ENCODE measurements around the gene WFDC2.

Gene WFDC2, protein sequence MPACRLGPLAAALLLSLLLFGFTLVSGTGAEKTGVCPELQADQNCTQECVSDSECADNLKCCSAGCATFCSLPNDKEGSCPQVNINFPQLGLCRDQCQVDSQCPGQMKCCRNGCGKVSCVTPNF

DNA sequence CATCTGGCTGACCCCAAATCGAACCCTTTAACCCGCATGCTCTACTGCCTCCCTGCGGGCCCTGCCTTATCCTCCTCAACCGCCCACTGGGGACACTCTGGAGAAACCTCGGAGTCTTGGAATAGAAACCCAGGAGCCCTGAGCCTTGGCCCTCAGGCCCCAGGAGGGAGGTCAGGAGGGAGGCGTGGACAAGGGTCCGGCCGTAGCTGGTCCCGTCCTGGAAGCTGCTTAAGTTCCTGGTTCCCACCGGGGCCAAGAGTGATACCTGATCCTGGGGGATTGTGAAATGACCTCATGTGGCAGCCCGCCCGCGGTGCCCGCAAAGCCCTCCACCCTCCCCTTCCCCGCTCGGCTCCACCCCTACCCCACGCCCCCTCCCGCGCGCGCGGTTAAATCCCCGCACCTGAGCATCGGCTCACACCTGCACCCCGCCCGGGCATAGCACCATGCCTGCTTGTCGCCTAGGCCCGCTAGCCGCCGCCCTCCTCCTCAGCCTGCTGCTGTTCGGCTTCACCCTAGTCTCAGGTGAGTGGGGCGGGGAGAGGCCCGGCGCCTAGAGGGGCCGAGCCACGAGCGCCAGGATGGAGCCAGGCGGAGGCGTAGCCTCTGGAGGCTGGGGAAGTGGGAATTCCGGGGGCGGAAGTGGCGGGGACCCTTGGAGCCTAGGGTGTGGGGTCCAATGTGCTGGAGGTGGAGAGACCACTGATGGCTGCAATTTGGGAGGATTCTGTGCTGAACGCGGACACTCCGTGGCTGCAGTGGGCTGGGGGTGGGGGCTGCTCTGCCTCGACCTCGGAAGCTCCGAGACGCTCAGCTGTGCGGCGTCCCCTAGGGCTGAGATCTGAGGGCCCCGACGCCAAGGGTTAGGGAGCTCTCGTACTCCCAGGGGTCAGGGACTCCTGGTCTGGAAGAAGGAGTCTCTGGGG is at the start of gene WFDC2:
WFDC2 (plus strand) TSS at position 418 of the 926 bp plus-strand sequence; CDS start at position 447, 29 bp downstream.
- peak within 1 kb of the TSS; percentile 77 to 87 (median 81) for H3K4me3 Mint-ChIP-seq
- H3K9me3 Mint-ChIP-seq, result no peaks in the 10 kb centered on the region

DNA sequence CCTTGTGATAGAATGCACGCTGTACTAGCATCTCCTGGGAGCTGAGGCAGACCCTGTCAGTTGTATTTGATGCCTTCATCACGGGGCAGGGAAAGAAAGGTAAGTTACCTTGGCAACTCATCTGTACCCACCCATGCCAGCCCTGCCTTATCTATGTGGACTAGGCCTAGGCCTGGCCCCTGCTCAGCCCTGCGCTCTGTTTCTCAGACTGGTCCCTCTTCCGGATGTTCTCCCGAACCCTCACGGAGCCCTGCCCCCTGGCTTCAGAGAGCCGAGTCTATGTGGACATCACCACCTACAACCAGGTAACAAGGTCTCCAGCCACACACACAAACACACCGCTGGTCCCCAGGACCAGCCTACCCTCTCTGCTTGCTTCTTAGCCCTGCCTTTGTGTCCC is 49.4 kb upstream of the WFDC2 start:
- Mint-ChIP-seq H3K4me1 (peaks cover 20% of the 10 kb centered on the region), H3K9me3 (no peaks in the 10 kb centered on the region), H3K27me3 (ENCODE audit: low read depth) (no peaks in the 10 kb centered on the region)

More for the DNA sequence above, at the start of gene WFDC2:
- TF ChIP-seq, protein P1, sequence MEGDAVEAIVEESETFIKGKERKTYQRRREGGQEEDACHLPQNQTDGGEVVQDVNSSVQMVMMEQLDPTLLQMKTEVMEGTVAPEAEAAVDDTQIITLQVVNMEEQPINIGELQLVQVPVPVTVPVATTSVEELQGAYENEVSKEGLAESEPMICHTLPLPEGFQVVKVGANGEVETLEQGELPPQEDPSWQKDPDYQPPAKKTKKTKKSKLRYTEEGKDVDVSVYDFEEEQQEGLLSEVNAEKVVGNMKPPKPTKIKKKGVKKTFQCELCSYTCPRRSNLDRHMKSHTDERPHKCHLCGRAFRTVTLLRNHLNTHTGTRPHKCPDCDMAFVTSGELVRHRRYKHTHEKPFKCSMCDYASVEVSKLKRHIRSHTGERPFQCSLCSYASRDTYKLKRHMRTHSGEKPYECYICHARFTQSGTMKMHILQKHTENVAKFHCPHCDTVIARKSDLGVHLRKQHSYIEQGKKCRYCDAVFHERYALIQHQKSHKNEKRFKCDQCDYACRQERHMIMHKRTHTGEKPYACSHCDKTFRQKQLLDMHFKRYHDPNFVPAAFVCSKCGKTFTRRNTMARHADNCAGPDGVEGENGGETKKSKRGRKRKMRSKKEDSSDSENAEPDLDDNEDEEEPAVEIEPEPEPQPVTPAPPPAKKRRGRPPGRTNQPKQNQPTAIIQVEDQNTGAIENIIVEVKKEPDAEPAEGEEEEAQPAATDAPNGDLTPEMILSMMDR (IDR thresholded peaks at IDR 0.05; ENCODE audit: unreplicated experiment in 3 of 3), result peak in 1 of 3 experiments; percentile 12
- Mint-ChIP-seq H3K4me1 (peaks cover 7% of the 10 kb centered on the region), H3K36me3 (ENCODE audit: low read depth) (peaks cover 19% of the 10 kb centered on the region), H3K27ac (peak within 1 kb of the TSS; percentile 36 to 81 (median 58)), H3K27me3 (ENCODE audit: low read depth) (peaks cover 34% of the 10 kb centered on the region)

DNA sequence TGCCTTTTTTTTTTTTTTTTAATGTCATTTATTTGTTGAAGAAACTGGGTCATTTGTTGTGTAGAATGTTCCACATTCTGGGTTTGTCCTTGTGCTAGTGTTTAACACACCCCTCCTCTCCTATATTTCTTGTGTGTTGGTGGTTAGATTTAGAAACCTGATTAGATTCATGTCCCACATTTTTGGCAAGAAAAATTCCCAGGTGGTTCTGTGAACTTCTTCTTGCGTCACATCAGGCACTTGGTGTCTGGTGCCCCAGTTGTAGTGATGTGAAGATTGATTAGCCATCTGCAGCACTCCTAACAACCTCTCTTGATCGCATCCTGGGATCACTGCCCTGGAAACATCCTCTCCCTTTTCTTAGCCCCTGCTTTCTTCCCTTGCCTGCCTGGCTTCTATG is 45.9 kb upstream of the WFDC2 start:
- Mint-ChIP-seq H3K27me3 (ENCODE audit: low read depth) (no peaks in the 10 kb centered on the region), H3K9me3 (no peaks in the 10 kb centered on the region), H3K4me3 (no peak overlapping the region), H3K4me1 (no peaks in the 10 kb centered on the region), H3K27ac (no peak overlapping the region), H3K36me3 (ENCODE audit: low read depth) (peaks cover 30% of the 10 kb centered on the region)
- TF ChIP-seq, protein P1 (IDR thresholded peaks at IDR 0.05; ENCODE audit: unreplicated experiment in 3 of 3), result no peak

More for the DNA sequence above, 49.4 kb upstream of the WFDC2 start:
- Mint-ChIP-seq H3K36me3 (ENCODE audit: low read depth) (peaks cover 30% of the 10 kb centered on the region), H3K4me3 (peak overlapping the region in 1 of 3 experiments; percentile 26), H3K27ac (no peak overlapping the region)
- TF ChIP-seq, protein P1 (IDR thresholded peaks at IDR 0.05; ENCODE audit: unreplicated experiment in 3 of 3), result no peak

DNA sequence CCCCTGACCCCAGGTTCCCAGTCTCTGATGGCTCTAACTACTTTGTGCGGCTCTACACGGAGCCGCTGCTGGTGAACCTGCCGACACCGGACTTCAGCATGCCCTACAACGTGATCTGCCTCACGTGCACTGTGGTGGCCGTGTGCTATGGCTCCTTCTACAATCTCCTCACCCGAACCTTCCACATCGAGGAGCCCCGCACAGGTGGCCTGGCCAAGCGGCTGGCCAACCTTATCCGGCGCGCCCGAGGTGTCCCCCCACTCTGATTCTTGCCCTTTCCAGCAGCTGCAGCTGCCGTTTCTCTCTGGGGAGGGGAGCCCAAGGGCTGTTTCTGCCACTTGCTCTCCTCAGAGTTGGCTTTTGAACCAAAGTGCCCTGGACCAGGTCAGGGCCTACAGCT is 44.0 kb upstream of the WFDC2 start:
- Mint-ChIP-seq H3K4me1 (no peaks in the 10 kb centered on the region), H3K27me3 (ENCODE audit: low read depth) (no peaks in the 10 kb centered on the region), H3K27ac (no peak overlapping the region), H3K36me3 (ENCODE audit: low read depth) (peaks cover 21% of the 10 kb centered on the region), H3K9me3 (no peaks in the 10 kb centered on the region), H3K4me3 (no peak overlapping the region)
- TF ChIP-seq, protein P1 (IDR thresholded peaks at IDR 0.05; ENCODE audit: unreplicated experiment in 3 of 3), result no peak

DNA sequence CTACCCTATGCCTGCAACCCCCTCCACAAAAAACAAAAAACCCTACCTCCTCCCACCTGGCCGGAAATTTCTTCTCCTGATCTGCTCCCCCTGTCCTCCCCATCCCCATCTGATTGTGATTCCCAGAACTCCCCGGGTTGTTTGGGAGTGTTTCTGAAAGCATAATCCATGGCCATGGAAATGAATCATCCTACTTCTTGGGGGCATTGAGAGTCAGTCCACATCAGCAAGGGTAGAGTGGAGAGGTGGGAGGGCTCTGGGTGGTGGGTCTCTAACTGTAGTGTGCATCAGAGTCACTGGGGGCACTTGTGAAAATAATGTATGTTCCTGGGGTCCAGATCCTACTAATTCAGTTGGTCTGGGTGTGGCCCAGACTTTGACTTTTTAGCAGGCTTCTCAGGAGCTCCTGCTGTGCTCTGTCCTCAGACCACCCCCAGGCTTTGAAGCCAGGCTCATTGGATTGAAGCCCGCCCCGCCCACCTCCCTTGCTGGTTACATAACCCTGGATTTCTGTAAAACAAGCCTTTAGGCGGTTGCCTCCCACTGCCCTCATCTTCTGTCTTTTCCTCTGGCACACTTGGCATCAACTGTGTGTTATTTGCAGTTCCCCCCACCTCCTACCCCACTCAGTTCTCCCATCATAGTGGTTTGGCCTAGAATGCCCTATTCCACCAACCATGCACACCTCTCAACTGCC is 43.1 kb upstream of the WFDC2 start:
- H3K9me3 Mint-ChIP-seq, result no peaks in the 10 kb centered on the region
- TF ChIP-seq, protein P1 (IDR thresholded peaks at IDR 0.05; ENCODE audit: unreplicated experiment in 3 of 3), result no peak
- H3K36me3 Mint-ChIP-seq (ENCODE audit: low read depth), result peaks cover 16% of the 10 kb centered on the region
- H3K4me1 Mint-ChIP-seq, result no peaks in the 10 kb centered on the region
- H3K4me3 Mint-ChIP-seq, result no peak overlapping the region
- H3K27ac Mint-ChIP-seq, result no peak overlapping the region
- no peaks in the 10 kb centered on the region for H3K27me3 Mint-ChIP-seq (ENCODE audit: low read depth)

Measured in nephron (organoid).